HG02759 (cell line): ENCODE data around the gene IGSF23.
"Not testable (repeated sequence)": the region's sequence is repeated elsewhere in the genome, so short reads cannot be mapped to it uniquely, and the experiment has no call there.

ENCODE experiments used
- ATAC-seq: cut with Tn5 transposase; IDR thresholded peaks from one replicate; pipeline ENCODE4 v1.9.1; 2021; ENCODE audit warnings: mild to moderate bottlenecking, moderate library complexity; ENCODE audit not compliant: unreplicated experiment

The IGSF23 gene

GRCh38 chr19:44611812-44612295 lies 1.5 kb upstream of the IGSF23 start:
- ATAC-seq, result no peak

- ATAC-seq, result no peak
These were observed 950 bp downstream of the IGSF23 start for GRCh38 chr19:44614313-44614712.

- no peak for ATAC-seq
These were observed 2.5 kb downstream of the IGSF23 start for GRCh38 chr19:44615863-44616247.

GRCh38 chr19:44617110-44617880 lies 3.9 kb downstream of the IGSF23 start:
- ATAC-seq, result no peak

GRCh38 chr19:44618640-44619357 lies 5.4 kb downstream of the IGSF23 start:
- ATAC-seq, result no peak

GRCh38 chr19:44620667-44621066 lies 7.3 kb downstream of the IGSF23 start:
- no peak for ATAC-seq

- no peak for ATAC-seq
These were observed 8.0 kb downstream of the IGSF23 start for GRCh38 chr19:44621367-44621766.

- no peak for ATAC-seq
These were observed 9.7 kb downstream of the IGSF23 start for GRCh38 chr19:44623080-44623479.

GRCh38 chr19:44623626-44624025 lies 10.3 kb downstream of the IGSF23 start:
- ATAC-seq, result no peak

- no peak for ATAC-seq
These were observed 11.5 kb downstream of the IGSF23 start for GRCh38 chr19:44624840-44625354.

GRCh38 chr19:44625637-44626036 lies 12.3 kb downstream of the IGSF23 start:
- not testable (repeated sequence) for ATAC-seq

GRCh38 chr19:44626048-44626624 lies 12.8 kb downstream of the IGSF23 start:
- no peak for ATAC-seq

GRCh38 chr19:44627631-44628030 lies 14.3 kb downstream of the IGSF23 start:
- no peak for ATAC-seq

- no peak for ATAC-seq
These were observed 15.4 kb downstream of the IGSF23 start for GRCh38 chr19:44628793-44629192.

- ATAC-seq, result not testable (repeated sequence)
These were observed 18.2 kb downstream of the IGSF23 start for GRCh38 chr19:44631611-44632010.

- ATAC-seq, result not testable (repeated sequence)
These were observed 20.7 kb downstream of the IGSF23 start for GRCh38 chr19:44634058-44634457.

- ATAC-seq, result no peak
These were observed 21.4 kb downstream of the IGSF23 start for GRCh38 chr19:44634785-44635184.

- ATAC-seq, result no peak
These were observed 22.4 kb downstream of the IGSF23 start for GRCh38 chr19:44635581-44636438.

- no peak for ATAC-seq
These were observed 23.4 kb downstream of the IGSF23 start for GRCh38 chr19:44636439-44637389.

- no peak for ATAC-seq
These were observed 24.0 kb downstream of the IGSF23 start for GRCh38 chr19:44637390-44637764.
